ENCODE measurements around the gene MRPL19.
A peak's percentile ranks its signal among the peaks of the same experiment; 100 is the strongest.

Gene MRPL19

DNA sequence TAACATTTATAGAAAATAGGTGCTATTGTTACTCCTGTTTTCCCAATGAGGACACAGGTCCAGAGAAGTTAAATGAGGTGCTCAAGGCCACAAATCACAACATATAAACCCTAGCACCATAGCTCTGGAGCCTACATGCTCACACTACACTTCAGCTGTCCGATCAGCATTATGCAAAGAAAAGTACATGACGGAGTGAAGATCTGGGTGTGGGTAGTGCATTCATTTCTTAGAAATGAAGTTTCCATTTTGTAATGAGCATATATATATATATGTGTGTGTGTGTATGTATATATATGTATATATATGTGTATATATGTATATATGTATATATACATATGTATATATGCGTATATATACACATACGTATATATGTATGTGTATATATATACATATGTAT, 30.2 kb upstream of the MRPL19 start:
- DNase-seq (ENCODE audit: low spot score): no peak

DNA sequence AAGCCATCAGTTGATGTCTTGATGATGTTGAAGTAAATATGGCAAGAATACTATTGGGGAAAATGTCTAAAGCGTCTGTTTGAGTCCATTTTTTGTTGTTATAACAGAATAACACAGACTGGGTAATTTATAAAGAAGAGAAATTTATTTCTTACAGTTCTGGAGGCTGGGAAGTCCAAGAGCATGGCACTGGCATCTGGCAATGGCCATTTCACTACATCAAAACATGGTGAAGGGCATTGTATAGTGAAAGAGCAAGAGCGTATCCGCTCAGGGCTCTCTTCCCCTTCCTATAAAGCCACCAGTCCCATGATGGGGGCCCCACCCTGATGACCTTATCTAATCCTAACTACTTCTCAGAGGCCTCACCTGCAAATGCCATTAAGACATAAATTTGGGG, 29.6 kb upstream of the MRPL19 start:
- DNase-seq (ENCODE audit: low spot score): no peak

- no peak for DNase-seq (ENCODE audit: low spot score)
These were observed 26.4 kb upstream of the MRPL19 start for GRCh38 chr2:75619956-75620740.

GRCh38 chr2:75621228-75621627, 25.4 kb upstream of the MRPL19 start:
- no peak for DNase-seq (ENCODE audit: low spot score)

DNA sequence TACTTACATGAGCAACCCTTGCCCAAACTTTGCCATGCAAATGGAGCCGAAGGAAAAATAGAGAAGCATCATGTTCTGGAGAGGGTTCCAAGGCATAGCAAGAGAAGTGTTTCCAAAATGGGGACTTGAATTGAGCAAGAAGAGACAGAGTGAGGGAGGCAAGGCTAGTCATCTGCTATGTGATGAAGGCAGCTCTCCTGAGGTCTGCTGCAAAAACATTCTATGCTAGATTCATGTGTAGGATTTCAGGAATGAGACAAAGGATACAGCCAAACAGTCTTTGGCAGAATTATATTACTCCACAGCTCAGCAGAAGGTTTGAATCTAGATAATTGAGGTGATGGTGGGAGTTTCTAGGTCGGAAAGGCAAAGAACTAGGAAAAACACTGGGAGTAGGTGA, 24.1 kb upstream of the MRPL19 start:
- no peak for DNase-seq (ENCODE audit: low spot score)

- no peak for DNase-seq (ENCODE audit: low spot score)
These were observed 23.7 kb upstream of the MRPL19 start for GRCh38 chr2:75622929-75623328.

DNA sequence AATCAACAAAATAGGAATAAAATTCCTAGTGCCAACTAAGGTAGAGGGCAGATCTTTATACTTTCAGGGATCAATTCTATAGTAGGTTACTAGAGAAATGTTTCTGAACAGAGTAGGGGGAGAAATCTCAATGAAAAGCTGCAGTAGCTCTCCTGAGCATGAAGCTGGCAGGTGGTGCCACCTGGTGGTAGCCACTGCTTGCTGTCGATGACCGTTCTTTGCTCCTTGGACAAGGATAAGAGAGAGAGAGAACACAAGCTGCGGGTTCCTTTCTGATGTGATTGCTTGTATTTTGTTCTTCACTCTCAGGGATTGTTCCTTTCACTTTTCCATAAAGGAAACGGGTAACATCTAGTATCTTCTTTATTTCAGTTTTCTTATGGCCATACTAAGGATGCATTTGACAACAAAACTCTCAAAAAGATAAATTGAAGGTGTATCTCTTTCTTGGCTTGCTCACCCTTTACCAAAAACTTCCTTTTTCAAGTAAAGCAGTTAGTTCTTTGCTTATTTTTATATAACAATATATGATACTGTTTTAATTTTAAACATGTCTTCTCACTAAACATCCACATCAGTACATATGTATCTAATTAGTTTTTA, 18.6 kb upstream of the MRPL19 start:
- DNase-seq (ENCODE audit: low spot score): peak; percentile 74

- DNase-seq (ENCODE audit: low spot score): no peak
These were observed 14.4 kb upstream of the MRPL19 start for GRCh38 chr2:75632091-75632701.

DNA sequence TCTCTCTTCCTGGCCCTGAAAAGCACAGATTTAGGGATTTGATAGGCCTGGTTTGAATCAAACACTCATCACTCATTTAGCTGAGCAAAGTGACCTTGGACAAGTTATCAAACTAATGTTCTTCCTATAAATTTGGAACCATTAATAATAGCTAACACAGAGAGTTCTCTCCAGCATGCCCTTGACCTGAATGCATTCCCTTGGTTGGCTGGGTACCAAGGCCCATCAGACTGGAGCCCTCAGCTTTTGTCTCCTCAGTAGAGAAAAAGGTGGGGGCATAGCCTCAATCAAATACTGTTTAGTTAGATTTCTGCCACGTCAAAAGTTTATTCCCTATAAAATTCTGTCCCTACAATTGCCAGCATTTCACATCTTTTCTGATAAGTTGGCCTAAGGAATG, 13.8 kb upstream of the MRPL19 start:
- no peak for DNase-seq (ENCODE audit: low spot score)

DNA sequence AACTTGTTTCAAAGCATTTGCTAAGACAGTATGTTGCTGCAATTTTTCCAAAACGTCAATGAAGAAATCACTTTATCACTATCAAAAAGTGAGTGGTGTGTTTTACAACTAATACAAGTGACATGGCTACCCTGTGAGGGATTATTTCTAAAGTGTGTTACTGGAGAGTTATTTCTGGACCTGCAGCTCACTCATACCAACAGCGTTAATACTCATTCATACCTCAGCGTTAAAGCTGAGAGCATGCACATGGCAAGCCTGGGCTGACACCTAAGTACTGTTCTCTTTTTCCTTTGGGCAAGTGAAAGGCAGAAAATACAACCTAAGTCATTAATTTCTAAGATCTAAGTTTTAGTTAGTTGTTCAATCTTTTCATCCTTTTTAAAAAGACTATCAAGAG, 13.0 kb upstream of the MRPL19 start:
- no peak for DNase-seq (ENCODE audit: low spot score)

DNA sequence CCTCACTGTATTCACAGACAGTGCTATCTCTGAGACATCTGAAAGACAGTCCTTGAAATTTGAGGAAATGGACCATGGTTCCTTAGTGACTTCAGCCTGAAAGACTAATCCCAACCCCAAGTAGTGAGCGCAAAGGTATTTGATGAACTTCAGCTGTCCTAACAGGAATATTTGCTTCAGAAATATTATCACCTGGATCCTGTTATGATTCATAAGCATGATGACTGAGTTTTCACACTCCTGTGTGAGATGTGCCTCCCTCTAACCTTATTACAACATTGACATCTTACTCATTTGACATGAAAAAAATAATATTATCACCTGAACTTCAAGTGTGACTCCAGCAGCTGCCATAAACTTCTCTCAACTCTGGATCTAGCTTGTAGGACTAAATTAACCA, 11.6 kb upstream of the MRPL19 start:
- no peak for DNase-seq (ENCODE audit: low spot score)

DNA sequence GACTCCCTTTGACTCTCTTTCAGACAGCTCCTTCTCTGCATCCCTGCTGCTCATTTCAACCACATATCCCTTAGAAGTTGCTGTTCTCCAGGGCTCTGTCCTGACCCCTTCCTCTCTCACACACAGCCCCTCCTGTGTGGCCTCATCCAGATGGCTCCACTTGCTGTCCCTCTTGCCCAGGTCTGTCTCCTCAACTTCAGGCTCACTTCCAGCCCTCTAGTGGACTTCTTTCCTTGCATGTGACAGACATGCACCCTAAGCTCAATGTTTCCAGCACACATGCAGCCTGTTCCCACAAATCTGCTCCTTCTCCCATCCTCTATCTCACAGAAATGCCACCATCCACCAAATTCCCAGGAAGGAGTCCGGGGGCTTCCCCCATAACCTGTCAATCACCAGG, 9.0 kb upstream of the MRPL19 start:
- DNase-seq (ENCODE audit: low spot score): no peak

DNA sequence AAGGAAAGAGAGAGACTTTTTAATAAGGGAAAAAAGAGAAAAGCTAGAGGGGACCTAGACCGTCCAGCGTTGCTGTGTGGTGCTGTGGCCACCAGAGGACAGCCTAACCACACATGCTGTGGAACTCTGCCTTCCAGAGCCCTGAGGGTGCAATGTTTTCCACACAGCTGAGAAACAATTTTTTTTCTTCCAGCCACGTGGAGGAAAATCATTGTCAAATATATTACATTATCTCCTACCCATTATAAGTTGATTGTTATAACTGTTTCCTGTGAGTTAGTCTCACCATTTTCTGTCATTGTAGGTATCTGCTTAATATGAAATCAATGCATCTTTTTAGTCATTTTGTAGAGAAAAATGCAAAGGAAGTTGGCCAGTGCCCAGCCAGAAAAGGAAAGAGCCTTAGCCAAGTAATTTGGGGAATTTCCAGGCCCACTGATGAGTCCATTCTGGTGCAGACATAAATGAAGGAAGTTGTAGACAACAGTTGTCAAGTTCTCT, 5.9 kb upstream of the MRPL19 start:
- DNase-seq (ENCODE audit: low spot score): peak; percentile 54

DNA sequence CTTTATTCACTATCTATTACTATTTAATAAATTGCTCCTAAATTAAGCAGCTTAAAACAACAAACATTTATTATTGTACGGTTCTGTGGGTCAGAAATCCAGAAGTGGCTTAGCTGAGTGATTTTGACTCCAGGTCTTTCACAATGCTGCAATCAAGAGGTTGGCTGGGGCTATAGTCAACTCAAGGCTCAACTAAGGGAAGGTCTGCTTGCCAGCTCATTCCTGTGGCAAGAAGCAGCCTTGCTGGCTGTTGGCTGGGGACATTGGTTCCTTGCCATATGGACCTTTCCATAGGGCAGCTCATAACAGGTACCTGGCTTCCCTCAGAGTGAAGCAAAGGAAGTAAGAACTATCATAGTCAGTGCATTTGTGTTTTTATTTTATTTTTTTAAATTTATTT, 5.0 kb upstream of the MRPL19 start:
- no peak for DNase-seq (ENCODE audit: low spot score)

GRCh38 chr2:75643980-75644379, 2.6 kb upstream of the MRPL19 start:
- no peak for DNase-seq (ENCODE audit: low spot score)

- DNase-seq (ENCODE audit: low spot score): no peak
These were observed 940 bp upstream of the MRPL19 start for GRCh38 chr2:75645643-75646042.

DNA sequence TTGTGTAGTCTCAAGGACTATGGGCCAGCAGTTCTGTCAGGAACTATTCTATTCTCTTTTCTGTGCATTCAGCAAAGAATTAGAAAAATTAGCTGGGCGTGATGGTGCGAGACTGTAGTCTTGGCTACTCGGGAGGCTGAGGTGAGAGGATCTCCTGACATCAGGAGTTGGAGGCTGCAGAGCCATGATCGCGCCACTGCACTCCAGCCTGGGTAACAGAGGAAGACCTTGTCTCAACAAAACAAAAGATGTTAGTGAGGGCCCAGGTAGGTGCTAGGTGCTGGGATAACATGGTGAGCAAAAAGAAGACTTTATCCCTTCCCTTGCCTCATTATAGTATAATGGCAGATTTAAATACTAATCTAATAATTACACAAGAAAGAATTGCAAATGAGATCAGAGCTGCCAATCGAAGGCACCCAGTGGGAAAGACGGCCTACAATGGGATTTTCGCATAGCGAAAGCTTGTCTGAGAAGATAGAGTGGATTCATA, 447 bp upstream of the MRPL19 start:
- DNase-seq (ENCODE audit: low spot score): no peak

- no peak for DNase-seq (ENCODE audit: low spot score)
These were observed 1.2 kb downstream of the MRPL19 start for GRCh38 chr2:75647771-75648170.

- DNase-seq (ENCODE audit: low spot score): no peak
These were observed 7.4 kb downstream of the MRPL19 start for GRCh38 chr2:75654012-75654411.

GRCh38 chr2:75655861-75656260, 9.3 kb downstream of the MRPL19 start:
- no peak for DNase-seq (ENCODE audit: low spot score)

GRCh38 chr2:75656563-75656962, 10.0 kb downstream of the MRPL19 start:
- no peak for DNase-seq (ENCODE audit: low spot score)

DNA sequence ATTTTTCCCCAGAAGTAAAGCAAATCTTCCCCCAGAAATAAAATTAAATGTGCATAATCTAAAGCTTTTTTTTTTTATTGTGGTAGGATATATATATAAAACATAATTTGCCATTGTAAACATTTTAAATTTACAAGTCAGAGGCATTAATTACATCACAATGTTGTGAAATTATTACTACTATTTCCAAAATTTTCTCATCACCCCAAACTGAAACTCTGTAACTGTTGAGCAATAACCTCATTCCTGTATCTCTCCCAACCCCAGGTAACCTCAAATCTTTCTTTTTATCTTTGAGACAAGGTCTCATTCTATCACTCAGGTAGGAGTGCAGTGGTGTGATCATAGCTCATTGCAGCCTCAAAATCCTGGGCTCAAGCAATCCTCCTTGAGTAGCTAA, 11.2 kb downstream of the MRPL19 start:
- DNase-seq (ENCODE audit: low spot score): no peak

GRCh38 chr2:75666911-75667310, 20.3 kb downstream of the MRPL19 start:
- no peak for DNase-seq (ENCODE audit: low spot score)

All from LoVo (cell line).